GM10266 (cell line): ENCODE measurements around the gene CAV1.

Experiments
- DNase-seq: peaks from one replicate; pipeline ENCODE4 v3.0.0; 2012; ENCODE audit errors: extremely low spot score
- TF ChIP-seq, protein P1 (sequence below): IDR thresholded peaks from 2 replicates; pipeline ENCODE4 v1.5.1; 2012; ENCODE audit warnings: mild to moderate bottlenecking, low read depth; ENCODE audit not compliant: control insufficient read depth, insufficient read depth; ENCODE audit errors: missing control alignments

Gene CAV1

DNA sequence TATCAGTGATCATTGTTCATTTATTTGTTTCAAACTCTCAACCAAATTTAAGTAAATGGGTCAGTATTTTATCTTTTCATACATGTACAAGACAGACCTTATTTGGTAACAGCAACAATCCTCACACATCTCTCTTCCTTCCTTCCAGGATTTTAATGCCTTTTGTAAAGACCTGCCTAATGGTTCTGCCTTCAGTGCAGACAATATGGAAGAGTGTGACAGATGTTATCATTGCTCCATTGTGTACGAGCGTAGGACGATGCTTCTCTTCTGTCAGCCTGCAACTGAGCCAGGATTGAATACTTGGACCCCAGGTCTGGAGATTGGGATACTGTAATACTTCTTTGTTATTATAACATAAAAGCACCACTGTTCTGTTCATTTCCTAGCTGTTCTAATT lies 19.0 kb upstream of the CAV1 start:
- TF ChIP-seq, protein P1, sequence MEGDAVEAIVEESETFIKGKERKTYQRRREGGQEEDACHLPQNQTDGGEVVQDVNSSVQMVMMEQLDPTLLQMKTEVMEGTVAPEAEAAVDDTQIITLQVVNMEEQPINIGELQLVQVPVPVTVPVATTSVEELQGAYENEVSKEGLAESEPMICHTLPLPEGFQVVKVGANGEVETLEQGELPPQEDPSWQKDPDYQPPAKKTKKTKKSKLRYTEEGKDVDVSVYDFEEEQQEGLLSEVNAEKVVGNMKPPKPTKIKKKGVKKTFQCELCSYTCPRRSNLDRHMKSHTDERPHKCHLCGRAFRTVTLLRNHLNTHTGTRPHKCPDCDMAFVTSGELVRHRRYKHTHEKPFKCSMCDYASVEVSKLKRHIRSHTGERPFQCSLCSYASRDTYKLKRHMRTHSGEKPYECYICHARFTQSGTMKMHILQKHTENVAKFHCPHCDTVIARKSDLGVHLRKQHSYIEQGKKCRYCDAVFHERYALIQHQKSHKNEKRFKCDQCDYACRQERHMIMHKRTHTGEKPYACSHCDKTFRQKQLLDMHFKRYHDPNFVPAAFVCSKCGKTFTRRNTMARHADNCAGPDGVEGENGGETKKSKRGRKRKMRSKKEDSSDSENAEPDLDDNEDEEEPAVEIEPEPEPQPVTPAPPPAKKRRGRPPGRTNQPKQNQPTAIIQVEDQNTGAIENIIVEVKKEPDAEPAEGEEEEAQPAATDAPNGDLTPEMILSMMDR: no peak
- DNase-seq: no peak

GRCh38 chr7:116509982-116510579 lies 14.8 kb upstream of the CAV1 start:
- no peak for DNase-seq
- TF ChIP-seq, protein P1: no peak

DNA sequence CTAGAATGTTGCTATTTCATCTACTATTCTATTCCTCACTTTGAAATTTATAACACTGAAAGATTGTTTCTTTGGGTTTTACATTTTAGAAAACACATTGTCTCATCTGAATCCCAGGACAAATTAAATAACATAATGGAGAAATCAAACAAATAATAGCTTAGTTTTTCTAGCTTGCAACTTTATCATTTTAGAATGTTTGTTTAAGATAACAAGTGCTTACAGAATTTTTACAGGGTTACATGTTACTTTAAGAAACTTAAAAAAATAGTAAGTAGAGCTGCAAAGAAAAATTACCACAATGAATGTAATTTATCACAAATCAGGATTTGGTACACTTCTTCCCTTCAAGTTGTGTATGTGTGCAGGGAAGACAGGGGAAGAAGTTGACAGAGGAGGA lies 14.0 kb upstream of the CAV1 start:
- DNase-seq: no peak
- TF ChIP-seq, protein P1: no peak

DNA sequence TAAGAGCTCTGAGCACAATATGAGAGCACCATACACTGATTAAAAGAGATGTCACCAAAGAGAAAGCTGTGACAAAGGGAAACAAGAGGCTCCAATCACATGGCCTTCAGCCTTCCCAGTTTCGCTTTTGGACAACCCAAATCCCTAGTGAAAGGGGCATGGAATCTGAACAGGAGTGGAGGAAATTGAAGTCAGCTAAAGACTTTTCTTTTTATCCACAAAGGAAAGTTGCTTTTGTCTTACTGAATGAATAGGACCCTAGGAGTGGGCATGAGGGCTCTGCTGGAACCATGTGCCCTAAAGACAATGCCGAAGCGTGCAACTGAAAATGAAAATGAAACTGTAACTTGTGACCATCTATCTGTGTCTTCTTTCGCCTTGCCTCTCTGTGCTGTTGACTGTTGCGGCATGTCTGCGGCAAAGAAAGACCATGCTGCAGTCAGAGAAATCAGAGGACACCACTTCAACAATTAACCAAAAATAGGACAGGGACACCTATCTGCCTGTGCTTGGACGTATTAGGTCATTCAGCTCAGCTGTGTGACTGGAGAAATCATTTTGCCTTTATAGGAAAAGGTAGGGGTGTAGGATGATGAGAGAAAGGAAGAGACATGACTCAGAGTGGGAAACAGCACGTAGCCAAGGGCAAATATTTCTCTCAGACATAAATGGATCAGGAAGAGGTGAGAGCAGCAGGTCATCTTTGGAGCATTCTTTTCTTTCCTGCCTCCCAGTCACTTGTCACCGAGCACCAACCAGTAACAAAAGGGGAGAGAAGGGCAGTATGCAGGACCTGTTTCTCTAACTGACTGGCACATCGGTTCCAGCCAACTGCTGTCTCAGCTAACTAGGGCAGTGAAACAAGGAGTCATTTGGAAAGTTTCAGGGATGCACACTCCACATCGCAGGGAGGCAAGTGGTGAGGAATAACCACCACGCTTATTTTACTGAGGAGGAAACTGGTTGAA lies 13.0 kb upstream of the CAV1 start:
- TF ChIP-seq, protein P1: no peak
- DNase-seq: no peak

GRCh38 chr7:116512520-116513188 lies 12.2 kb upstream of the CAV1 start:
- TF ChIP-seq, protein P1: no peak
- no peak for DNase-seq

GRCh38 chr7:116515584-116515983 lies 9.3 kb upstream of the CAV1 start:
- TF ChIP-seq, protein P1: no peak
- no peak for DNase-seq
